Uterus (tissue), 4 donors: ENCODE measurements around the gene ARHGAP15. TPM values are rescaled to one million over a fixed set of nuclear protein-coding genes. Genes with fewer than 3 reads are reported as not detected.

Source experiments
- DNase-seq, 2 donors: peaks; one replicate each; pipeline ENCODE4 v3.0.0-alpha.2; 2019 to 2020
- H3K27ac ChIP-seq, 2 donors: fragments of 200-600 bp; sonication (generic); 1 replicate in 1 of 2; 2 replicates in 1 of 2; pipeline ENCODE4 v1.5.1; 2016 to 2018
- H3K27me3 ChIP-seq, 2 donors: fragments of 200-600 bp; sonication (generic); one replicate each; pipeline ENCODE4 v1.5.1; 2018 to 2019; ENCODE audit warnings: control low read depth in 1 of 2
- H3K36me3 ChIP-seq, 2 donors: fragments of 200-600 bp; sonication (generic); one replicate each; pipeline ENCODE4 v1.5.1; 2019; ENCODE audit warnings: control low read depth in 1 of 2
- H3K4me1 ChIP-seq, 2 donors: fragments of 200-600 bp; sonication (generic); one replicate each; pipeline ENCODE4 v1.5.1; 2018 to 2019; ENCODE audit warnings: control low read depth in 1 of 2
- H3K4me3 ChIP-seq, 2 donors: fragments of 200-600 bp; sonication (generic); 1 replicate in 1 of 2; 2 replicates in 1 of 2; pipeline ENCODE4 v1.5.1; 2018 to 2019; ENCODE audit warnings: mild to moderate bottlenecking in 1 of 2
- H3K9me3 ChIP-seq, 2 donors: fragments of 200-600 bp; sonication (generic); one replicate each; pipeline ENCODE4 v1.5.1; 2019; ENCODE audit warnings: control low read depth in 1 of 2
- POLR2A ChIP-seq, 2 donors: fragments of 450-650 bp; IDR thresholded peaks; one replicate each; pipeline ENCODE4 v1.6.1; 2016; ENCODE audit warnings: antibody characterized with exemption in 2 of 2, mild to moderate bottlenecking in 1 of 2, moderate library complexity in 1 of 2
- intact Hi-C: fragments of 100-400 bp; cut with DNase I; formaldehyde crosslinking; loops from one replicate; pipeline ENCODE4 v1.15.1; 2023; ENCODE audit warnings: low total_unique reads
- total RNA-seq, 4 donors: library from RNA; depleted of rRNA in 3 of 4; stranded (reverse); fragments of >200 nt in 3 of 4; gene quantifications; one replicate each; pipeline versions ENCODE4 v1.1.0 to v1.2.4, GENCODE V29; 2014 to 2023
- TF ChIP-seq, protein P1 (sequence below), 4 experiments: fragments of 200-600 bp in 2 of 4; fragments of 450-650 bp in 2 of 4; sonication (generic) in 2 of 4; IDR thresholded peaks; one replicate each; pipeline ENCODE4 v1.5.1; 2016 to 2019; ENCODE audit warnings: antibody characterized with exemption in 4 of 4, mild to moderate bottlenecking in 2 of 4, moderate library complexity in 1 of 4
- donor health status: DM: yes; HTN: yes; CAD: no.

ARHGAP15 gene
- total RNA-seq, 4 donors from 2014 or later: 0.88 to 28.4 (median 6.6) TPM

DNA sequence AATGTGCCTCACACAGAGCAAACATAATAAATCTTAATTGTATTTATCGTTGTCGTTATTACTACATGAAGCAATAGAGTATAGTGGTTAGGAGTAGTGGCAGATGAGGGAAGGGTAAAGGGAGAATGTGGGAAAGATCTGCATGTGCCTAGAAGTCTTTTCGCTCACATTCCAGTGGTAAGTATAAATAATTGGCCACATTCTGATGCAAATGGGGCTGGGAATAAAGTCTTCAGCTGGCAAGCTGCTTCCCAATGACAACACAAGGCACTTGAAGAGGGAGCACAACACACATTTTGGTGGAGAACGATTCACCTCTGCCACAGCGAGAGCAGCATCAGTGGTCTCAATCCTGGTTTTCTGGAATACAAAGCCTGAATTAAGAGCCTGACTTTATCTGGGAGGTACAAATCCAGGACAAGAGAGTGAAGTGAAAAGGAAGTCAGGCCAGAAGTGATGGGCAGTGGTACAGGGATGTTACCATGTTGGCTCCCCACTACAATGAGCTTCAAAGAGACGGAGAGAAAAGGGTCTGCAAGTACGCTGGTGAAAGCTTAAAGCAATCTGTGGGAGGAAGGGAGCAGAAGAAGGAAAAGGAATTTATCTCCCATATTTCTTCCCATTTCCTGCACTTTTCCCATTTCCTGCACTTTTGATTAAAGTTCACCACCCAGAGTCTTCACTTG is 112.3 kb downstream of the ARHGAP15 start:
- no peak for DNase-seq
- Histone ChIP-seq H3K4me3 (no peak overlapping the region), H3K36me3 (no peaks in the 10 kb centered on the region), H3K27ac (no peak overlapping the region), H3K4me1 (no peaks in the 10 kb centered on the region), H3K27me3 (no peaks in the 10 kb centered on the region), H3K9me3 (no peaks in the 10 kb centered on the region)
- TF ChIP-seq, protein P1, sequence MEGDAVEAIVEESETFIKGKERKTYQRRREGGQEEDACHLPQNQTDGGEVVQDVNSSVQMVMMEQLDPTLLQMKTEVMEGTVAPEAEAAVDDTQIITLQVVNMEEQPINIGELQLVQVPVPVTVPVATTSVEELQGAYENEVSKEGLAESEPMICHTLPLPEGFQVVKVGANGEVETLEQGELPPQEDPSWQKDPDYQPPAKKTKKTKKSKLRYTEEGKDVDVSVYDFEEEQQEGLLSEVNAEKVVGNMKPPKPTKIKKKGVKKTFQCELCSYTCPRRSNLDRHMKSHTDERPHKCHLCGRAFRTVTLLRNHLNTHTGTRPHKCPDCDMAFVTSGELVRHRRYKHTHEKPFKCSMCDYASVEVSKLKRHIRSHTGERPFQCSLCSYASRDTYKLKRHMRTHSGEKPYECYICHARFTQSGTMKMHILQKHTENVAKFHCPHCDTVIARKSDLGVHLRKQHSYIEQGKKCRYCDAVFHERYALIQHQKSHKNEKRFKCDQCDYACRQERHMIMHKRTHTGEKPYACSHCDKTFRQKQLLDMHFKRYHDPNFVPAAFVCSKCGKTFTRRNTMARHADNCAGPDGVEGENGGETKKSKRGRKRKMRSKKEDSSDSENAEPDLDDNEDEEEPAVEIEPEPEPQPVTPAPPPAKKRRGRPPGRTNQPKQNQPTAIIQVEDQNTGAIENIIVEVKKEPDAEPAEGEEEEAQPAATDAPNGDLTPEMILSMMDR (IDR thresholded peaks at IDR 0.05): no peak
- intact Hi-C loops: no loop called here

DNA sequence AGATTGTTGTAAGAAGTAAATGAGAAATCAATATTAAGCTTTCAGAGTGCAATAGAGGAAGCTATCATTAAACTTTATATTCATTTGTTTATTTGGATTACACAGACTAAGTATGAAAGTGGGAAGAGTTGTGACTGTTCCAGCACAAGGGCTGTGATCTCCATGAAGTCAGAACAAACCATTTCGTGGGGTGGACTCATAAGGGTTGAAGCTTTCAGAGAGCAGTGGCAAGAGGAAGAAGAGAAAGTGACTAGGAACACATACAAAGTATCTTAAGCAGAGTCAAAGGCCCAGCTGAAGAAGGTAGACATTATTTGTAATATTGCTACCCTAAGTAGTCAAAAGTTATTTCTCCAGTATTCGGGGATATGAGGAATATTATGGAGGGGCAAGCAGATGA is 117.0 kb downstream of the ARHGAP15 start:
- no peak for TF ChIP-seq POLR2A (IDR thresholded peaks at IDR 0.05)
- TF ChIP-seq, protein P1 (IDR thresholded peaks at IDR 0.05): no peak
- no peaks in the 10 kb centered on the region for H3K9me3 ChIP-seq

DNA sequence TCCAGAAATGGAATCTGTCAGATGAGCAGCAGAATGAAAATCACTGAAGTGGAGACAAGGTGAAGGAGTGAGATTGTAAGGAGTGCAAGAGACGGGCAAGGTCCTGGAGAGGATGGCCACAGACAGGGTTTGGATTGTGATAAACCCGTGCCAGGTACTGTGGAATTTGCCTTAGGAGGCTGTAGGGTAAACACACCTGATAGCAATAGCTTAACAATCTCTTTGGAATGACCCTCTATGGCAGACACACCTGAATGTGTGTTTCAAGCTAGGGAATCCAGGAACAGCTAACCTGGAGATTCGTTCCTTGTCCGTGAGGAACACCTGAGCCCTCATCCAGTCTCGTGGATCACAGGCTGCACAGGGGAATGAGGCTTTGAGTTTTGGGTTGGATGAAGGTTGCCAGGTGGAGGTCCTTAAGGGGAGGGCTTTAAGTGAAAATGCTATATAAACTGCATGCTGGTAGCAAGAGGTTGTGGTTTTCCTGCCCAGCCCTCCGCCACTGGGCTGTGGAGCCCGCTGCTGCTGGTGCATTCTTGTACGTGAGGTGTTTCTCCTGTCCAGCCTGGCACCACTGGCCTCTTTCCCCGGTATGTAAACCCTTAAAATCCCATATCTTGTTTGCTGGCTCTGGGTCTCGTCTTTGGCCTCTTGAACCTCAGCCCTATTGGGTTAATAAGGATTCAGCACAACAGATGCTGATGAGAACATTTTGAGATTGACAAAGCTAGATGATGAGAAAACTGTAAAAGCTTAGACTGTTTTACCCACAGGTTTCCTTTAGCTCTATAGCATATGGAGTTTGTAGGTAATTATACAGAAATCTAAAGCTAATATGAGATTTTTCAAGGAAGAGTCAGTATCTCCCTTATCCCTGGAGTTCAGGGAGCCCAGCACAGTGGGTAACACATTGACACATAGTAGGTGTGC is 117.9 kb downstream of the ARHGAP15 start:
- Histone ChIP-seq H3K4me3 (no peak overlapping the region), H3K27ac (no peak overlapping the region), H3K4me1 (no peaks in the 10 kb centered on the region), H3K36me3 (no peaks in the 10 kb centered on the region), H3K27me3 (no peaks in the 10 kb centered on the region), H3K9me3 (no peaks in the 10 kb centered on the region)
- DNase-seq: no peak
- intact Hi-C loops: no loop called here
- TF ChIP-seq, protein P1 (IDR thresholded peaks at IDR 0.05): no peak
- no peak for TF ChIP-seq POLR2A (IDR thresholded peaks at IDR 0.05)

More for the DNA sequence above, 117.0 kb downstream of the ARHGAP15 start:
- intact Hi-C loops: no loop called here
- Histone ChIP-seq H3K4me1 (no peaks in the 10 kb centered on the region), H3K4me3 (no peak overlapping the region), H3K36me3 (no peaks in the 10 kb centered on the region), H3K27me3 (no peaks in the 10 kb centered on the region), H3K27ac (no peak overlapping the region)
- no peak for DNase-seq

DNA sequence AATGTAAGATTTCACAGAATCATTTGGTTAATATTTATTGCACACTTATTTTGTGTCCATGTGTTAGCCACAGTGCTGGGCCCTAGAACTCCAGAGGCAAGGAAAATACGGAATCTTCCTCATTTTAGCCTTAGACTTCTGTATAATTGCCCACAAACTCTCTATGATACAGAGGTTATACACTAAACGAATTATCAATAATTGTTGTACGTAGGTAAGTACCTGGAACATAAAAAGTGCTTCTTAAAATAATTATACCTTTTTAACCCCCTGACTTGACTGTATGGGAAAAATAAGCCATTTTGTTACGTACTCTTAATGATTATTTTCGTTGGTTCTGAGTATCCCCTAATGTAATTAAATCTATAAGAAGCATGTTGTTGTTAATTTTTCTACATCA is 119.4 kb downstream of the ARHGAP15 start:
- TF ChIP-seq, protein P1 (IDR thresholded peaks at IDR 0.05): no peak
- no peak for TF ChIP-seq POLR2A (IDR thresholded peaks at IDR 0.05)
- Histone ChIP-seq H3K4me1 (no peaks in the 10 kb centered on the region), H3K27me3 (no peaks in the 10 kb centered on the region), H3K36me3 (no peaks in the 10 kb centered on the region), H3K27ac (no peak overlapping the region), H3K9me3 (no peaks in the 10 kb centered on the region), H3K4me3 (no peak overlapping the region)
- intact Hi-C loops: no loop called here
- DNase-seq: no peak

DNA sequence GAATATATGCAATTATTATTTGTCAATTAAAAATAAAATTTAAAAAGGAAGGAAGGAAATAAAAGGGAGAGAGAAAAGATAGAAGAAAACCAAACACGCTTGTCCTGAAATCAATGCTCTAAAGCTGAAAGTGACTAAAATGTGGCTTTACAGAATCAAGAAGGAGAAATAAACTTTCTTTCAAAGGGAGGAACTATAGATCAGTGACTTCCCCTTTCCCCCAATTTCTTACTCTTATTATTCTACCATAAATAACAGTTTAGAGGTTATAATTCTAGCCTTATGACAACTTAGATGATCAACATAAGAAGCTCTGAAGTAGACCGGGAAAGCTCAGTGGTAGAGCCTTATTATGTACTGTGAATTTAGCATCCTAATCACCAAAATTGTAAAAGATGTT is 122.5 kb downstream of the ARHGAP15 start:
- Histone ChIP-seq H3K27me3 (no peaks in the 10 kb centered on the region), H3K4me1 (no peaks in the 10 kb centered on the region), H3K27ac (no peak overlapping the region), H3K9me3 (no peaks in the 10 kb centered on the region), H3K36me3 (no peaks in the 10 kb centered on the region), H3K4me3 (no peak overlapping the region)
- no peak for TF ChIP-seq POLR2A (IDR thresholded peaks at IDR 0.05)
- TF ChIP-seq, protein P1 (IDR thresholded peaks at IDR 0.05): no peak
- intact Hi-C loops: no loop called here
- DNase-seq: no peak
